ENCODE results near the gene PDGFRB. TPM values are rescaled to one million over a fixed set of nuclear protein-coding genes. Genes with fewer than 3 reads are reported as not detected.

PDGFRB gene
- total RNA-seq, 4 donors from 2014 or later, result 20.2 to 56.3 (median 28.3) TPM

GRCh38 chr5:150181766-150182545 lies 26.3 kb upstream of the PDGFRB start:
- 67 to 74% methylated on average over 1 to 9 of the region's 9 CpGs for WGBS, 2 donors (ENCODE audit: low coverage in 1 of 2)
- in situ Hi-C loops (cut with MboI; ENCODE audit: low pct_ligation_motif_present in 1 of 4, low pct_unique_long_range_greater_than_20kb in 1 of 4, low sequenced_read_pairs in 3 of 4), result no loop called here
- Histone ChIP-seq H3K4me3 (no peak overlapping the region), H3K27me3 (no peaks in the 10 kb centered on the region), H3K4me1 (peaks cover 51 to 100% (median 93%) of the 10 kb centered on the region in 4 donors), H3K36me3 (no peaks in the 10 kb centered on the region), H3K27ac (peak overlapping the region; percentile 85 to 88 (median 87)), H3K9me3 (no peaks in the 10 kb centered on the region)
- TF ChIP-seq EP300 (IDR thresholded peaks at IDR 0.05; ENCODE audit: low read depth) (no peak), POLR2AphosphoS5 (IDR thresholded peaks at IDR 0.05) (no peak), CTCF (IDR thresholded peaks at IDR 0.05) (no peak), POLR2A (IDR thresholded peaks at IDR 0.05) (no peak)
- intact Hi-C loops (cut with DNase I; ENCODE audit: low total_unique reads), result no loop called here
- DNase-seq, result no peak

DNA sequence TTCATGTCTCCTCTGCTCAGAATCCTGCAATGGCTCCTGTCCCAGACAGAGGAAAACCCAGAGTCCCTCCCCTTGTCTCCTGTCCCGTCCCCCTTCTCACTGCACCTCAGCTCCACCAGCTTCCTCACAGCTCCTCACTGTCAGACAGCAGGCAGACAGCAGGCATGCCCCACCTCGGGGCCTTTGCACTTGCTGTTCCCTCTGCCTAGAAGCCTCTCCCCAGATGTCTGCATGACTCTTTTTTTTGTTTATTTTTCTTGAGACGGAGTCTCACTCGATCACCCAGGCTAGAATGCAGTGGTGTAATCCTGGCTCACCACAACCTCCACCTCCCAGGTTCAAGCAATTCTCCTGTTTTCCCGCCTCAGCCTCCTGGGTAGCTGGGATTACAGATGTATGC lies 25.4 kb upstream of the PDGFRB start:
- in situ Hi-C loops (cut with MboI; ENCODE audit: low pct_ligation_motif_present in 1 of 4, low pct_unique_long_range_greater_than_20kb in 1 of 4, low sequenced_read_pairs in 3 of 4) (no loop called here), intact Hi-C loops (cut with DNase I; ENCODE audit: low total_unique reads) (no loop called here)
- H3K36me3 ChIP-seq, result no peaks in the 10 kb centered on the region
- peak overlapping the region; percentile 85 to 88 (median 87) for H3K27ac ChIP-seq
- peak; percentile 76 for DNase-seq
- WGBS, 2 donors (ENCODE audit: low coverage in 1 of 2), result 37 to 39% methylated on average over 5 of the region's 5 CpGs
- no peak overlapping the region for H3K4me3 ChIP-seq
- H3K4me1 ChIP-seq, result peaks cover 49 to 100% (median 92%) of the 10 kb centered on the region in 4 donors
- TF ChIP-seq CTCF (IDR thresholded peaks at IDR 0.05) (no peak), POLR2A (IDR thresholded peaks at IDR 0.05) (no peak), EP300 (IDR thresholded peaks at IDR 0.05; ENCODE audit: low read depth) (no peak), POLR2AphosphoS5 (IDR thresholded peaks at IDR 0.05) (no peak)
- H3K27me3 ChIP-seq, result no peaks in the 10 kb centered on the region
- H3K9me3 ChIP-seq, result no peaks in the 10 kb centered on the region

DNA sequence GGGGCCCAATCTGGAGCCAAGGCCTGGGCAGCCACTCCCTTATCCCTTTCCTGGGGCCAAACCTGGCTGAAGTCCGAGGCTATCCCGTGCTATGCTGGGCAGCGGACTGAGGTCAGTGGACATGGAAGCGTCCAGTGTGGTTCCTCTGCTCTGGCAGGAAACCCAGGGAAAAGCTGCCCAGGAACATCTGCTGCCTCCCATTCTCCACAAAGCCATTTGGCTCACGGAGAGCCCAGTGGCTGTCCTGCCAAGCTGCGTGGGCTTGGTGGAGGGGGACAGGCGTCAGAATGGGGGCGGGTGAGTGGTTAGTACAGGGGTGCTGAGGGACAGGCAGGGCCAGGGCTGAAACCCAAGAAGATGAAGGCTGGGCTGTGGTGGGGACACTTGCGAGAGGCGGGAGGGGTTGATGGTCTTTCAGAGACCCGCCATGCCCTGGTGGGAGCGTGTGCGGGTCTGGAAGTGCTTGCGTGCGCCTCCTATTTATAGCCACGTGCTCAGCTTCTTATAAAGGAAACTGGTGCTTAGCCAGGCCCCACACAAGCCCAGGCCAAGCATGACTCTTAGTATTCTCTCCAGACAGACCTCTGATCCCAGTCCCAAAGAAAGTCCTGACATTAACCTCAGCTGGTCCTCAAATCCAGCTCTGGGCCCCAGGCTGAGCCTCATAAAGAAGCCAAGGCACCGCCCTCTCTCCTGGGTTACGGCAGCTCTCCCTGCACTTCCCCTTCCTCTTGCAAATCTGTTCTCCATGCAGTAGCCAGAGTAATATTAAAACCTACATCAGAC lies 24.8 kb upstream of the PDGFRB start:
- TF ChIP-seq EP300 (IDR thresholded peaks at IDR 0.05; ENCODE audit: low read depth) (no peak), POLR2AphosphoS5 (IDR thresholded peaks at IDR 0.05) (peak in 1 of 3 donors; percentile 2)
- Histone ChIP-seq H3K27me3 (no peaks in the 10 kb centered on the region), H3K9me3 (no peaks in the 10 kb centered on the region), H3K4me1 (peaks cover 43 to 99% (median 89%) of the 10 kb centered on the region in 4 donors), H3K36me3 (no peaks in the 10 kb centered on the region), H3K27ac (peak overlapping the region; percentile 85 to 88 (median 87)), H3K4me3 (no peak overlapping the region)
- DNase-seq, result peak; percentile 73
- WGBS, 2 donors (ENCODE audit: low coverage in 1 of 2), result 40 to 42% methylated on average over 2 to 18 of the region's 18 CpGs
- in situ Hi-C loops (cut with MboI; ENCODE audit: low pct_ligation_motif_present in 1 of 4, low pct_unique_long_range_greater_than_20kb in 1 of 4, low sequenced_read_pairs in 3 of 4), result no loop called here
- intact Hi-C loops (cut with DNase I; ENCODE audit: low total_unique reads), result no loop called here

DNA sequence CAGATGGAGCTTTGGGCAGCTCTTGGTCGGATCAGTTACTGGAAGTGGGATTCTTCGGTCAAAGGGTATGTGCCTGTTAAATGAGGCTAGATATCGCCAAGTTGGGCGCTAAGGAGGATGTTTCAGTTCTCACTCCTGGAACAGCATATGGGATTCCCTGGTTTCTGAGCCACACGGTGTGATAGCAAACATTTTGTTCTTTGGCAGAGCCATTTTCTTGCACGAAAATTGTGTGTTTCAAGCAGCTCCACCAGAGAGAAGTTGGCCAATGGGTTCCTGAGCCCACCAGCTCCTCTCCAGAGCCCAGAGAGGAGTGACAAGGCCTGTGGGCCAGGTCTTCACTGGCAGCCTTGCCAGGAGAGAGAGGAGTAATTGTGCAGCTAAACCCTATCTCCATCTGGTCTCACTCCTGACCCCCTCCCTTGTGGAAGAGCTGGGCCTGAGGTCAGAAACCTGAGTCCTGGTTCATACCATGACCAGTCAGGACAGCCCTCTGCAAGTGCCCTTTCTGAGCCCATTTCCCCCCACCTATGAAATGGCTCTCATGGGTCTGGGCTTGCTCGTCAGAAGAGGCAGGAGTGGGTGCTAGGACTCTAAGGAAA lies 23.5 kb upstream of the PDGFRB start:
- WGBS, 2 donors (ENCODE audit: low coverage in 1 of 2), result 63 to 100% methylated on average over 1 to 7 of the region's 7 CpGs
- H3K27me3 ChIP-seq, result no peaks in the 10 kb centered on the region
- H3K4me3 ChIP-seq, result no peak overlapping the region
- in situ Hi-C loops (cut with MboI; ENCODE audit: low pct_ligation_motif_present in 1 of 4, low pct_unique_long_range_greater_than_20kb in 1 of 4, low sequenced_read_pairs in 3 of 4), result no loop called here
- H3K4me1 ChIP-seq, result peaks cover 47 to 96% (median 80%) of the 10 kb centered on the region in 4 donors
- intact Hi-C loops (cut with DNase I; ENCODE audit: low total_unique reads), result no loop called here
- no peaks in the 10 kb centered on the region for H3K9me3 ChIP-seq
- peak overlapping the region; percentile 85 to 88 (median 87) for H3K27ac ChIP-seq
- no peaks in the 10 kb centered on the region for H3K36me3 ChIP-seq
- TF ChIP-seq POLR2A (IDR thresholded peaks at IDR 0.05) (no peak), POLR2AphosphoS5 (IDR thresholded peaks at IDR 0.05) (no peak), EP300 (IDR thresholded peaks at IDR 0.05; ENCODE audit: low read depth) (no peak), CTCF (IDR thresholded peaks at IDR 0.05) (no peak)
- no peak for DNase-seq
